HEK293 (cell line): ENCODE measurements around the gene ELF1.

Source experiments
- CTCF ChIA-PET: fragments of 350-600 bp; formaldehyde crosslinking; extraction: SDS; loops from one replicate; lab custom pipeline; 2021; ENCODE audit warnings: antibody characterized with exemption; lab: Yijun Ruan, JAX
- POLR2A ChIA-PET: fragments of 300-600 bp; formaldehyde crosslinking; extraction: SDS; loops from one replicate; lab custom pipeline; 2020; ENCODE audit warnings: antibody characterized with exemption, inconsistent platforms; lab: Yijun Ruan, JAX
- H3K27ac ChIP-seq: fragments of 200-500 bp; sonication (Bioruptor generic); 2 replicates; pipeline ENCODE4 v1.5.1; 2014; ENCODE audit warnings: low read depth, low read length, control low read depth, inconsistent platforms; ENCODE audit errors: extremely low read depth
- H3K36me3 ChIP-seq, 2 experiments: fragments of 200-500 bp in 1 of 2; sonication (Bioruptor generic) in 1 of 2; 1 replicate in 1 of 2; 2 replicates in 1 of 2; pipeline ENCODE4 v1.5.1; 2014 to 2017; ENCODE audit warnings: inconsistent platforms in 2 of 2, low read length in 2 of 2; ENCODE audit not compliant: control insufficient read depth in 2 of 2, insufficient read depth in 1 of 2
- H3K4me1 ChIP-seq: fragments of 200-500 bp; sonication (Bioruptor generic); 2 replicates; pipeline ENCODE4 v1.5.1; 2014; ENCODE audit warnings: mild to moderate bottlenecking, low read length, inconsistent platforms; ENCODE audit not compliant: control insufficient read depth, insufficient read depth
- H3K4me3 ChIP-seq: 2 replicates; pipeline ENCODE4 v1.5.1; 2011; ENCODE audit warnings: low read depth, mild to moderate bottlenecking, control low read depth, low read length, moderate library complexity
- H3K9me3 ChIP-seq: fragments of 200-500 bp; sonication (Bioruptor generic); 2 replicates; pipeline ENCODE4 v1.5.1; 2014; ENCODE audit warnings: low read depth, low read length, inconsistent platforms; ENCODE audit not compliant: control insufficient read depth, insufficient read depth
- FEZF1 ChIP-seq: fragments of 450-650 bp; formaldehyde crosslinking; IDR thresholded peaks from 2 replicates; pipeline ENCODE4 v1.5.1; 2016; ENCODE audit warnings: missing biosample characterization, missing genetic modification characterization
- HOXA7 ChIP-seq: sonication (generic); formaldehyde crosslinking; IDR thresholded peaks from 2 replicates; pipeline ENCODE4 v1.8.1; 2022; ENCODE audit warnings: missing genetic modification reagents, borderline replicate concordance
- IKZF3 ChIP-seq: fragments of 450-650 bp; IDR thresholded peaks from 2 replicates; pipeline ENCODE4 v1.5.0; 2018; ENCODE audit warnings: missing biosample characterization, mild to moderate bottlenecking, missing genetic modification characterization, moderate library complexity
- KLF10 ChIP-seq: fragments of 450-650 bp; IDR thresholded peaks from 2 replicates; pipeline ENCODE4 v1.5.1; 2018; ENCODE audit warnings: missing biosample characterization, mild to moderate bottlenecking, missing genetic modification characterization
- OSR2 ChIP-seq: fragments of 450-650 bp; formaldehyde crosslinking; IDR thresholded peaks from 2 replicates; pipeline ENCODE4 v1.5.1; 2016; ENCODE audit warnings: missing biosample characterization, missing genetic modification characterization
- PRDM1 ChIP-seq: fragments of 450-650 bp; formaldehyde crosslinking; IDR thresholded peaks from 2 replicates; pipeline ENCODE4; 2016; ENCODE audit warnings: missing biosample characterization, missing genetic modification characterization
- RBAK ChIP-seq: fragments of 450-650 bp; formaldehyde crosslinking; IDR thresholded peaks from 2 replicates; pipeline ENCODE4 v1.5.1; 2016; ENCODE audit warnings: missing biosample characterization, missing genetic modification characterization
- SCRT1 ChIP-seq: fragments of 450-650 bp; formaldehyde crosslinking; IDR thresholded peaks from 2 replicates; pipeline ENCODE4 v1.5.1; 2016; ENCODE audit warnings: missing biosample characterization, missing genetic modification characterization, borderline replicate concordance
- SCRT2 ChIP-seq: fragments of 450-650 bp; formaldehyde crosslinking; IDR thresholded peaks from 2 replicates; pipeline ENCODE4 v1.5.1; 2016; ENCODE audit warnings: missing biosample characterization, missing genetic modification characterization
- TRIM28 ChIP-seq: IDR thresholded peaks from 2 replicates; pipeline ENCODE4 v1.6.1; 2011; ENCODE audit warnings: low read length, control low read depth, borderline replicate concordance
- ZBTB17 ChIP-seq: fragments of 450-650 bp; formaldehyde crosslinking; IDR thresholded peaks from 2 replicates; pipeline ENCODE4 v1.5.1; 2016; ENCODE audit warnings: missing biosample characterization, missing genetic modification characterization
- ZBTB44 ChIP-seq: fragments of 450-650 bp; IDR thresholded peaks from 2 replicates; pipeline ENCODE4 v1.5.1; 2018; ENCODE audit warnings: missing biosample characterization, mild to moderate bottlenecking, missing genetic modification characterization
- ZBTB6 ChIP-seq: fragments of 450-650 bp; formaldehyde crosslinking; IDR thresholded peaks from 2 replicates; pipeline ENCODE4 v1.5.1; 2017; ENCODE audit warnings: missing biosample characterization, missing genetic modification characterization
- ZEB2 ChIP-seq: fragments of 450-650 bp; formaldehyde crosslinking; IDR thresholded peaks from 2 replicates; pipeline ENCODE4 v1.5.1; 2016; ENCODE audit warnings: missing biosample characterization, missing genetic modification characterization
- ZNF19 ChIP-seq: fragments of 450-650 bp; formaldehyde crosslinking; IDR thresholded peaks from 2 replicates; pipeline ENCODE4; 2016; ENCODE audit warnings: missing biosample characterization, missing genetic modification characterization, low read depth
- ZNF202 ChIP-seq: fragments of 450-650 bp; formaldehyde crosslinking; IDR thresholded peaks from 2 replicates; pipeline ENCODE4 v1.5.1; 2016; ENCODE audit warnings: missing biosample characterization, missing genetic modification characterization, borderline replicate concordance
- ZNF214 ChIP-seq: fragments of 450-650 bp; formaldehyde crosslinking; IDR thresholded peaks from 2 replicates; pipeline ENCODE4 v1.5.1; 2017; ENCODE audit warnings: missing biosample characterization, mild to moderate bottlenecking, missing genetic modification characterization, borderline replicate concordance
- ZNF24 ChIP-seq: fragments of 450-650 bp; formaldehyde crosslinking; IDR thresholded peaks from 2 replicates; pipeline ENCODE4 v1.5.1; 2016; ENCODE audit warnings: missing biosample characterization, missing genetic modification characterization
- ZNF501 ChIP-seq: fragments of 450-650 bp; formaldehyde crosslinking; IDR thresholded peaks from 2 replicates; pipeline ENCODE4 v1.5.1; 2016; ENCODE audit warnings: missing biosample characterization, missing genetic modification characterization
- ZNF600 ChIP-seq: fragments of 450-650 bp; formaldehyde crosslinking; IDR thresholded peaks from 2 replicates; pipeline ENCODE4 v1.5.1; 2016; ENCODE audit warnings: missing biosample characterization, missing genetic modification characterization
- ZNF629 ChIP-seq: fragments of 450-650 bp; formaldehyde crosslinking; IDR thresholded peaks from 2 replicates; pipeline ENCODE4 v1.5.1; 2017; ENCODE audit warnings: missing biosample characterization, missing genetic modification characterization
- ZNF658 ChIP-seq: fragments of 450-650 bp; formaldehyde crosslinking; IDR thresholded peaks from 2 replicates; pipeline ENCODE4; 2016; ENCODE audit warnings: missing biosample characterization, missing genetic modification characterization
- ZNF664 ChIP-seq: fragments of 450-650 bp; formaldehyde crosslinking; IDR thresholded peaks from 2 replicates; pipeline ENCODE4 v1.5.1; 2016; ENCODE audit warnings: missing biosample characterization, missing genetic modification characterization
- ZNF701 ChIP-seq: fragments of 450-650 bp; formaldehyde crosslinking; IDR thresholded peaks from 2 replicates; pipeline ENCODE4 v1.5.1; 2016; ENCODE audit warnings: missing biosample characterization, missing genetic modification characterization
- ZNF776 ChIP-seq: fragments of 450-650 bp; formaldehyde crosslinking; IDR thresholded peaks from 2 replicates; pipeline ENCODE4 v1.5.0; 2017; ENCODE audit warnings: missing biosample characterization, missing genetic modification characterization, borderline replicate concordance
- TF ChIP-seq, protein P1 (sequence below): fragments of 450-650 bp; formaldehyde crosslinking; IDR thresholded peaks from 2 replicates; pipeline ENCODE4 v1.5.1; 2017; ENCODE audit warnings: missing biosample characterization, missing genetic modification characterization
- TF ChIP-seq, protein P2 (sequence below): fragments of 450-650 bp; formaldehyde crosslinking; IDR thresholded peaks from 2 replicates; pipeline ENCODE4 v1.5.1; 2016; ENCODE audit warnings: missing biosample characterization, missing genetic modification characterization

The ELF1 gene

GRCh38 chr13:40987606-40988280 is 31.4 kb downstream of the ELF1 start:
- POLR2A ChIA-PET: no interaction called here
- Histone ChIP-seq H3K4me1 (0 out of 2 replicates have a peak, but pooled peaks cover 3% of the 10 kb centered on the region), H3K36me3 (no peaks in the 10 kb centered on the region), H3K27ac (no peak overlapping the region)
- CTCF ChIA-PET: interaction anchor here (0.6 kb wide), 1 partner anchor 10 kb away, joined by 3 read pairs; no protein-coding TSS in a partner anchor
- TF ChIP-seq ZNF664: no peak
- TF ChIP-seq, protein P1, sequence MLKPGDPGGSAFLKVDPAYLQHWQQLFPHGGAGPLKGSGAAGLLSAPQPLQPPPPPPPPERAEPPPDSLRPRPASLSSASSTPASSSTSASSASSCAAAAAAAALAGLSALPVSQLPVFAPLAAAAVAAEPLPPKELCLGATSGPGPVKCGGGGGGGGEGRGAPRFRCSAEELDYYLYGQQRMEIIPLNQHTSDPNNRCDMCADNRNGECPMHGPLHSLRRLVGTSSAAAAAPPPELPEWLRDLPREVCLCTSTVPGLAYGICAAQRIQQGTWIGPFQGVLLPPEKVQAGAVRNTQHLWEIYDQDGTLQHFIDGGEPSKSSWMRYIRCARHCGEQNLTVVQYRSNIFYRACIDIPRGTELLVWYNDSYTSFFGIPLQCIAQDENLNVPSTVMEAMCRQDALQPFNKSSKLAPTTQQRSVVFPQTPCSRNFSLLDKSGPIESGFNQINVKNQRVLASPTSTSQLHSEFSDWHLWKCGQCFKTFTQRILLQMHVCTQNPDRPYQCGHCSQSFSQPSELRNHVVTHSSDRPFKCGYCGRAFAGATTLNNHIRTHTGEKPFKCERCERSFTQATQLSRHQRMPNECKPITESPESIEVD: peak; percentile 71
- no peak for TF ChIP-seq RBAK (tag by site-specific recombination)
- TF ChIP-seq PRDM1 (tag by site-specific recombination): 0 out of 2 replicates have a peak, but pooled peaks have one; percentile 35
- no peak for TF ChIP-seq KLF10 (tag by site-specific recombination)
- TF ChIP-seq, all 188 proteins: peak for 2
- no peaks in the 10 kb centered on the region for H3K9me3 ChIP-seq
- no peak overlapping the region for H3K4me3 ChIP-seq

- no peak overlapping the region for H3K4me3 ChIP-seq
- POLR2A ChIA-PET: interaction anchor here (0.6 to 1.2 kb wide), 2 partner anchors 8 to 33 kb away, joined by 3 read pairs; partner anchors contain the start of gene ELF1
- CTCF ChIA-PET: interaction anchor here (0.6 to 1.2 kb wide), 2 partner anchors 12 to 26 kb away, joined by 3 to 5 read pairs; no protein-coding TSS in a partner anchor
- H3K9me3 ChIP-seq: no peaks in the 10 kb centered on the region
- H3K4me1 ChIP-seq: 0 out of 2 replicates have a peak, but pooled peaks cover 3% of the 10 kb centered on the region
- no peaks in the 10 kb centered on the region for H3K36me3 ChIP-seq
- peak overlapping the region; percentile 30; the same call in 1 of the 2 replicates for H3K27ac ChIP-seq
- TF ChIP-seq ZBTB6 (tag by site-specific recombination) (peak; percentile 50), FEZF1 (peak; percentile 93), ZNF776 (tag by site-specific recombination) (no peak), ZEB2 (tag by site-specific recombination) (peak; percentile 73; the same call in 1 of the 2 replicates), ZNF501 (tag by site-specific recombination) (0 out of 2 replicates have a peak, but pooled peaks have one; percentile 18), ZNF214 (no peak), IKZF3 (tag by site-specific recombination) (peak; percentile 32; the same call in 1 of the 2 replicates), SCRT1 (tag by site-specific recombination) (0 out of 2 replicates have a peak, but pooled peaks have one; percentile 24), ZNF701 (tag by site-specific recombination) (no peak), SCRT2 (peak; percentile 88), ZNF19 (tag by site-specific recombination) (no peak), ZNF24 (tag by site-specific recombination) (peak; percentile 42; the same call in 1 of the 2 replicates), ZBTB44 (tag by site-specific recombination) (peak; percentile 45; the same call in 1 of the 2 replicates), ZNF202 (tag by site-specific recombination) (no peak), TRIM28 (0 out of 2 replicates have a peak, but pooled peaks have one; percentile 30), HOXA7 (CRISPR knock-in tag) (no peak), OSR2 (tag by site-specific recombination) (peak; percentile 94), ZNF629 (tag by site-specific recombination) (peak; percentile 62), ZBTB17 (tag by site-specific recombination) (peak; percentile 46; the same call in 1 of the 2 replicates), ZNF658 (no peak), ZNF600 (tag by site-specific recombination) (peak; percentile 93)
- TF ChIP-seq, protein P2, sequence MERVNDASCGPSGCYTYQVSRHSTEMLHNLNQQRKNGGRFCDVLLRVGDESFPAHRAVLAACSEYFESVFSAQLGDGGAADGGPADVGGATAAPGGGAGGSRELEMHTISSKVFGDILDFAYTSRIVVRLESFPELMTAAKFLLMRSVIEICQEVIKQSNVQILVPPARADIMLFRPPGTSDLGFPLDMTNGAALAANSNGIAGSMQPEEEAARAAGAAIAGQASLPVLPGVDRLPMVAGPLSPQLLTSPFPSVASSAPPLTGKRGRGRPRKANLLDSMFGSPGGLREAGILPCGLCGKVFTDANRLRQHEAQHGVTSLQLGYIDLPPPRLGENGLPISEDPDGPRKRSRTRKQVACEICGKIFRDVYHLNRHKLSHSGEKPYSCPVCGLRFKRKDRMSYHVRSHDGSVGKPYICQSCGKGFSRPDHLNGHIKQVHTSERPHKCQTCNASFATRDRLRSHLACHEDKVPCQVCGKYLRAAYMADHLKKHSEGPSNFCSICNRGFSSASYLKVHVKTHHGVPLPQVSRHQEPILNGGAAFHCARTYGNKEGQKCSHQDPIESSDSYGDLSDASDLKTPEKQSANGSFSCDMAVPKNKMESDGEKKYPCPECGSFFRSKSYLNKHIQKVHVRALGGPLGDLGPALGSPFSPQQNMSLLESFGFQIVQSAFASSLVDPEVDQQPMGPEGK (tag by site-specific recombination): 0 out of 2 replicates have a peak, but pooled peaks have one; percentile 15
Measured at GRCh38 chr13:40986101-40986856, 32.8 kb downstream of the ELF1 start.
